H1 (cell line): ENCODE measurements around the gene DYSF. TPM values are rescaled to one million over a fixed set of nuclear protein-coding genes. Genes with fewer than 3 reads are reported as not detected.

Experiments used
- polyA plus RNA-seq, 7 experiments: library from polyadenylated mRNA; depleted of rRNA in 3 of 7; stranded (reverse) in 5 of 7; unstranded in 2 of 7; fragments of >200 nt in 5 of 7; fragments of 200-250 nt in 2 of 7; gene quantifications; 1 replicate in 5 of 7; 2 replicates in 1 of 7; 4 replicates in 1 of 7; pipeline versions ENCODE4 v1.2.1 to v1.2.3, GENCODE V29; 2011 to 2013; ENCODE audit warnings: missing spikeins in 2 of 7, mixed read lengths in 2 of 7
- total RNA-seq: library from RNA; stranded (reverse); fragmentation: NEBNext Ultra II Directional; extraction: Animal tissue kit (Norgen Biotek cat#: 25700); gene quantifications from 2 replicates; pipeline ENCODE4 v1.2.1, GENCODE V29; 2021
- TF ChIP-seq, protein P1 (sequence below), 3 experiments: IDR thresholded peaks; 1 replicate in 2 of 3; 2 replicates in 1 of 3; pipeline versions ENCODE4 v1.5.1 to v1.6.1; 2011; ENCODE audit warnings: low read length in 3 of 3, mild to moderate bottlenecking in 3 of 3, inconsistent platforms in 2 of 3, low read depth in 1 of 3, moderate library complexity in 1 of 3; ENCODE audit not compliant: insufficient read depth in 1 of 3; ENCODE audit errors: control extremely low read depth in 1 of 3

DYSF gene
- total and polyA plus RNA-seq, 2 of the 8 experiments (the other 6 are each of a cell fraction or from before 2014, with no cell fraction given): 5.8 to 7.1 TPM

DNA sequence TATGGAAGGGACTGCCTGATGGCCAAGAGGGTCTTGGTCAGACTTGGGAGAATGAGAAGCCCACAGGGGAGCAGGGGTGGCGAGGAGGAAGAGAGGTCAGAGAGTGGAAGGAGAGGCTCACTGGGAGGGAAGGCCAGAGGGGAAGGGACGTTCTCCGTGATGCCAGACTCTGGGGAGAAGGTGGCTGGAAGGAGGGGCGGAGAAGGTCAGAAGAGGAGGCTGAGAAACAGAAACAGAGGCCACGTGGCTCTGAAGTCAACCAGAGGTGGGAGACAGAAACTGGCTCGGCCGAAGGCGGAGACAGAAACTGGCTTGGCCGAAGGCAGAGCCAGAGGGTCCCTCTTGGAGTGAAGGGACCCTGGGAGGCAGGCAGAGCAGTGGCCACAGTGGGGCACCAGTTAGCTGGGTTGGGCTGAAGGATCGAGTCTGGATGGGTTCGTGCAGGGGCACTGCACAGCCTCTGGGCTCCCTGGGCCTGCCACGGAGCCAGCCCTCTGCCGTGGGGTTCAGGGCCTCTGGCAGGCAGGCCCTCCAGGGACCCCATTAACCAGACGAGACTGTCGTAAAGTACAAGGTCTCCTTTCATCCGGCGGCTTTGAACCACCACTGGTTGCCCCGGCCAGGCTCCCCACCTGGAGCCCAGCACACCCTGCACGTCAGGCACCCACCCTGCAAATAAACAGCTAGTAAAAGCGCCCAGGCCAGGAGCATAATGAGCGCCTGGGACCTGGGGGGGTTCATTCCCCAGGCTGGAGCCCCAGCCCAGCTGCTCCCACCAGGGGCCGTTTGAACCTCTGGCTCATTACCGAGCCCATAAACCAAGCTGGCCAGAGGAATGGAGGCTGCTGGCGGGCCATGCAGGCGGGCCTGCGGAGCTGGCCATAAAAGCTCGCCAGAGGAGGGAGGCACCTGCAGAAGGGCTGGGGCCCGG, 218.8 kb downstream of the DYSF start (continued):
- TF ChIP-seq, protein P1, sequence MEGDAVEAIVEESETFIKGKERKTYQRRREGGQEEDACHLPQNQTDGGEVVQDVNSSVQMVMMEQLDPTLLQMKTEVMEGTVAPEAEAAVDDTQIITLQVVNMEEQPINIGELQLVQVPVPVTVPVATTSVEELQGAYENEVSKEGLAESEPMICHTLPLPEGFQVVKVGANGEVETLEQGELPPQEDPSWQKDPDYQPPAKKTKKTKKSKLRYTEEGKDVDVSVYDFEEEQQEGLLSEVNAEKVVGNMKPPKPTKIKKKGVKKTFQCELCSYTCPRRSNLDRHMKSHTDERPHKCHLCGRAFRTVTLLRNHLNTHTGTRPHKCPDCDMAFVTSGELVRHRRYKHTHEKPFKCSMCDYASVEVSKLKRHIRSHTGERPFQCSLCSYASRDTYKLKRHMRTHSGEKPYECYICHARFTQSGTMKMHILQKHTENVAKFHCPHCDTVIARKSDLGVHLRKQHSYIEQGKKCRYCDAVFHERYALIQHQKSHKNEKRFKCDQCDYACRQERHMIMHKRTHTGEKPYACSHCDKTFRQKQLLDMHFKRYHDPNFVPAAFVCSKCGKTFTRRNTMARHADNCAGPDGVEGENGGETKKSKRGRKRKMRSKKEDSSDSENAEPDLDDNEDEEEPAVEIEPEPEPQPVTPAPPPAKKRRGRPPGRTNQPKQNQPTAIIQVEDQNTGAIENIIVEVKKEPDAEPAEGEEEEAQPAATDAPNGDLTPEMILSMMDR (IDR thresholded peaks at IDR 0.05; ENCODE audit: control extremely low read depth in 1 of 3, insufficient read depth in 1 of 3, low read depth in 1 of 3, low read length in 3 of 3): peak; percentile 60 to 72 (median 71)
- TF ChIP-seq, all 59 proteins: peak for 2
